ENCODE measurements around the gene LARP4B. TPM values are rescaled to one million over a fixed set of nuclear protein-coding genes. Genes with fewer than 3 reads are reported as not detected.
"Not testable (repeated sequence)": the region's sequence is repeated elsewhere in the genome, so short reads cannot be mapped to it uniquely, and the experiment has no call there.

The LARP4B gene
- total RNA-seq, 1 experiment from 2014 or later, result 11.1 TPM

DNA sequence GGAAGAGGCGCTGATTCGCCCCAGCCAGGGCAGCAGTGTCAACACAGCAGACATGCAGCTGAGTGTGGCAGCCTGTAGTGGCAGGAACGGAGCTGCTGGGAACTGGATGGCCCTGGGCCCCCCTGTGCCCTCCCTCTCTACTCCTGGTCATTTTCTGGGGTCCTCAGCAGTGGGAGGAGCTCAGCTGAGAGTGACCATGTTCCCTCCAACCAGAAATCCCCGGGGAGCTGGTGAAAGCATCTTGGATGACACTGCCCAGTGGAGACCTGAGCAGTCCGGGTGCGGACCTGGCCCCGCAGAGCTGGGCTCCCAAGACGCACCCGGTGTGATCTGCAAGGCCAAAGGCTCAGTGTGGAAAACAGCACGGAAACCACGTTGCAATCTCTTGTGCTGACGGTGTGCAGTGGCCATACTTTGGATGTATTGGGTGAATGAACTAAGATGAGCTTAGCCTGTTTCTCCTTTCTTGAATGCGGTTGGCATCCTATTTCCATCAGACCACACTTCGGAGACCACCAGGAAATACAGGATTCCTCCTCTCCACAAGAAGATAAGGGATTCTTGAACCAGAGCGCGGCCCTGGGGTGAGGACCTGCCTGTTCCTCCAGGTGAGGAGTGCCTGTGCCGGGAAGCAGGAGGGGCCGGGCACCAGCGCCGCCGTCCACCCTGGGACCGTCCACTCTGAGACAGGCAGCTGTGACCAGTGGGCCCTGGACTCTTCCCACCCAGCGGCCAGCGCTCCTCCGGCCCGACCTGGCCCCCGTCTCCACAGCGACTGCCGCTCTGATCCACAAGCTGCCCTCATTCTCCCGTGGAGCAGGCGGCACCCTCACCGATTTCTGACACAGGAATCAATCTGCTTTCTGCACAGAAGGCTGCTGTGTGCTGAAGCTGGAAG, 148.5 kb downstream of the LARP4B start:
- no peaks in the 10 kb centered on the region for H3K27me3 ChIP-seq
- no peak for DNase-seq

DNA sequence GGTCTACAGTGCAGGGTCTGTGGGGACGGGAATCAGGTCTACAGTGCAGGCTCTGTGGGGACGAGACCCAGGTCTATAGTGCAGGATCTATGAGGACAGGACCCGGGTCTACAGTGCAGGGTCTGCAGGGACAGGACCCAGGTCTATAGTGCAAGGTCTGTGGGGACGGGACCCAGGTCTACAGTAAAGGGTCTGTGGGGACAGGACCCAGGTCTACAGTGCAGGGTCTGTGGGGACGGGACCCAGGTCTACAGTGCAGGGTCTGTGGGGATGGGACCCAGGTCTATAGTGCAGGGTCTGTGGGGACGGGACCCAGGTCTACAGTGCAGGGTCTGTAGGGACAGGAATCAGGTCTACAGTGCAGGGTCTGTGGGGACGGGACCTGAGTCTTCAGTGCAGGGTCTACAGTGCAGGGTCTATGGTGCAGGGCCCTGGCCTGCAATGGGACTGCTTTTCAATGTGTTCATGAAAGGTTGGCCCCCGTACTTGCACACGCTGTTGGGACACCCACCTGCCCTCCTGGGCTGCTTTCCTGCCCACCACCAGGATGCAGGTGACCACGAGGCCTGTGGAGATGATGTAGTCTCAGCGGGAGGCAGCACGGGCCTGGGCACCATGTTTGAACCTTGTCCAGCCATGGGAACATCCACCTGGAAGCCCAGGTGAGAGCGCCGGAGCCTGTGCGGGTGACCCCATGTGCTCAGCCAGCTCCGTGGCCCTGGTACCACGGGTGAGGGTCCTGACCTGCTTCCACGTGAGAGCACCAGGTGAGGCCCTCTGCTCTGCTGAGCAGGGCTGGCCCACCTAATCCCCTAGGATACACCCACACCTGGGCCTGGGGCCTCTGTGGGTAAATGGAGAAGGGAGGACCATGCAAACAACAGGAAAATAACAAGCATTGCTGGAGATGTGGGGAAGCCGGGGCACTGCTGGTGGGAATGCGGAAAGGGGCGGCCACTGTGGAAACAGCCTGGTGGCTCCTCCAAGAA, 150.7 kb downstream of the LARP4B start:
- Histone ChIP-seq H3K36me3 (no peaks in the 10 kb centered on the region), H3K27me3 (no peaks in the 10 kb centered on the region), H3K9me3 (no peaks in the 10 kb centered on the region), H3K4me3 (no peak overlapping the region)
- no peak for DNase-seq

More for the DNA sequence above, 148.5 kb downstream of the LARP4B start:
- Histone ChIP-seq H3K36me3 (no peaks in the 10 kb centered on the region), H3K4me3 (no peak overlapping the region), H3K9me3 (no peaks in the 10 kb centered on the region)

DNA sequence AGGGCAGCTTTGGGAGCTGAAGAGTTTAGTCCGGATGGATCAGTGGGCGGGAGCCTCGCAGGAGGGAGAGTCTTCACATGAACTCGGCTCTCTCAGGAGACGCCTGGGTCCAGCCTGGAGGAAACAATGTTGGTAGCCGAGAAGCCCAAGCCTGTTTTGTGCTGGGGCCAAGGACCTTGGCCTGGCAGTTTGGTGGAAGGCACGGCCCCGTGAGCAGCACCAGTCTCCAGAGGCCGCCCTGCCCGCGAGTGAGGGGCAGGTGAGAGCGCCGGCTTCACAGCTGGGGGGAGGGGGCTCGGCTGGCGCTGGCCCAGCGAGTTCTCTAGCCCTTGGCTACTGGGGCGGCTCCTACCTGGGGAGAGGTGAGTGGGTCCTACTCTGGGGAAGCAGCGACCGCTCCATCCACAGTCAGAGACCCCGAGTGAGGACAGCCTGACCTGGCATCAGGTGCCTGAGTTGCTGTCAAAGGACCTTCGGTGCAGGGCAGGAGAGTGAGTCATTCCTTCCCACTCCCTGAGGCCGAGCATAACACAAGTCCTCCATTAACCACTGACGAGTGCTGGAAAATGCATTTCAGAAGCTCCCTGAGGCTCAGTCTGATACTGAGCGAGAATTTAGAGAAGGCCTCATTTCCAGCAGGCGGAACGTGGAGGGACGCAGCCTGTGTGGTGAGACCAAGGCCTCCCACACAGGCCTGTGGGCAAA, 152.7 kb downstream of the LARP4B start:
- H3K36me3 ChIP-seq, result no peaks in the 10 kb centered on the region
- H3K4me3 ChIP-seq, result no peak overlapping the region
- H3K27me3 ChIP-seq, result no peaks in the 10 kb centered on the region
- H3K9me3 ChIP-seq, result no peaks in the 10 kb centered on the region
- DNase-seq, result no peak

DNA sequence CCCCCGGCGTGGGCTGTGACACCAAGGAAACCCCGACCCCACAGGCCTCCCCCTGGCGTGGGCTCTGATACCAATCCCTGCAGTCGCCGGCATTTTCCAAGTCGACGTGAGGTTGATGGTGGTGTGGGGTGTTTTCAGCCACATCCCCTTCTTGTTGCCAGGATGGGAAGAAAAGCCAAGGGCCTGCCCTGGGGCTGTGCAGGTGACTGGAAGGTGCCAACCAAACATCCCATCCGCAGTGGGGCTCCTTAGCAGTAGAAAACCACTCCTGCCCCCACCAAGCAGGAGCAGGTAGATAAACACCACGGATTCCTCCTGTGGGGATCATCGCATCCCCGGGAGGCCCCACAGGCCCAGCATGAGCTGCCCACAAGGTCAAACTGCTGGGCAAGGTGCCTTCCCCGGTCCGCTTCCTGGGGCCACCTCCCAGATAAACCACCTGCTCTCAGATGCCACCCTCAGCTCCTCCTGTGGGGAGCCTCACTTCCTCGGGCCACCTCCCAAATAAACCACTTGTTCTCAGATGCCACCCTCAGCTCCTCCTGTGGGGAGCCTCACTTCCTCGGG, 153.5 kb downstream of the LARP4B start:
- no peaks in the 10 kb centered on the region for H3K27me3 ChIP-seq
- no peaks in the 10 kb centered on the region for H3K9me3 ChIP-seq
- no peaks in the 10 kb centered on the region for H3K36me3 ChIP-seq
- H3K4me3 ChIP-seq, result no peak overlapping the region
- DNase-seq, result no peak

DNA sequence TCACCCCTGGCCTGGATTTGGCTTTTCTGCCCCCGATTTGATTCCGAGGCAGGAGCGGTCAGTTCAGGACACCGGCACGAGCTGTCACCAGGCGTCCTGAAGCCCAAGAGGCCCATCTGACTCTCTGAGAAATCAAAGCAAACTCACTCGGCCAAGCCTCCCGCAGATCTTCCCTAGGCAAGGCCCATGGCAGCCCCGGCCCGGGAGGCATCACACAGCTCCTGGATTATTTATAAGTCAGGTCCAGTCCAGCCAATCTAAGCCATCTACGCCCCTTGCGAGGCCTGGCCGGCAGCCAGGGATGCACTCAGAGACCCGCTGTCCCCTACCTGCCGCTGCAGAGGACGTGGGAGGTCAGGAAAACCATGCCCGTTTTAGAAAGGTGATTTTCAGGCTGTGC, 154.7 kb downstream of the LARP4B start:
- H3K36me3 ChIP-seq, result no peaks in the 10 kb centered on the region
- no peak overlapping the region for H3K4me3 ChIP-seq
- no peaks in the 10 kb centered on the region for H3K9me3 ChIP-seq
- DNase-seq, result no peak
- H3K27me3 ChIP-seq, result no peaks in the 10 kb centered on the region

DNA sequence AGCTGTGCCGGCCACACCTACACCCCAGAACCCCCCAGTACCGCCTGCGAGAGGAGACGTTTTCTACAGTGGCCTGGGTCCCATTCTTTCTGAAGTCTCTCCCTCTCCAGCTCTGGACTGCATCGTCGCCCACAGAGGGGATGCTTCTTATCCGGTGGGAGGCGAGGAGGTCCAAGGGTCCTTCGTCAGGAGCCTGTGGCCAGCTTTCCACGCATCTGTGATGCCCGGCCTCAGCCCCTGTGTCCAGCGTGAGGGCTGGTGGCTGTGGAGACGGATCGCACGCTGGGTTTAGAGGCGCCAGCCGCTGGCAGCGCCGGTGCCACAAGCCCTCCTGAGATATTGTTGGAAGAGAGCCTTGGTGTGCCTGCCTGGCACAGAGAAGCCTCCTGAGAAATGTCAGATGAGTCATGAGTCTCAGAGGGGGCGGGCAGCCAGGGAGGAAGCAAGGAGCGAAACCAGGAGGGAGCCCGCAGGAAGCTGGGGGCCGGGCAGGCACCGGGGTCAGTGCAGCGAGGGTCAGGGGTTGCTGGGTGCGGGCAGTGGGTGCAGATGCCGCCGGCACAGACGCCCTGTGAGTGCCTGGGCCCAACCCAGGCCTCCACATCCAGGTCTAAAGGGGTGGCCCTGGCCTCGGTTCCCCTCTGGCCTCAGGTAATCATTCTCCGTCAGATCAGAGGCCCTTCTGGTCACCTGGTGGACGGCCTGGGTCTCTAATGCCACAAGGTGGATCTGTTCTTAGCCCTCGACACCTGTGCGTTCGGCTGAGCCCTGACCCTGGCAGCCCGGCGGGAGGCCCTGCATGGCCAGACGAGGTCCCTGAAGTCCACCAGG, 156.0 kb downstream of the LARP4B start:
- Histone ChIP-seq H3K36me3 (no peaks in the 10 kb centered on the region), H3K4me3 (0 out of 2 replicates have a peak overlapping the region, but pooled peaks have one; percentile 12), H3K27me3 (no peaks in the 10 kb centered on the region), H3K9me3 (no peaks in the 10 kb centered on the region)
- peak; percentile 83 for DNase-seq

DNA sequence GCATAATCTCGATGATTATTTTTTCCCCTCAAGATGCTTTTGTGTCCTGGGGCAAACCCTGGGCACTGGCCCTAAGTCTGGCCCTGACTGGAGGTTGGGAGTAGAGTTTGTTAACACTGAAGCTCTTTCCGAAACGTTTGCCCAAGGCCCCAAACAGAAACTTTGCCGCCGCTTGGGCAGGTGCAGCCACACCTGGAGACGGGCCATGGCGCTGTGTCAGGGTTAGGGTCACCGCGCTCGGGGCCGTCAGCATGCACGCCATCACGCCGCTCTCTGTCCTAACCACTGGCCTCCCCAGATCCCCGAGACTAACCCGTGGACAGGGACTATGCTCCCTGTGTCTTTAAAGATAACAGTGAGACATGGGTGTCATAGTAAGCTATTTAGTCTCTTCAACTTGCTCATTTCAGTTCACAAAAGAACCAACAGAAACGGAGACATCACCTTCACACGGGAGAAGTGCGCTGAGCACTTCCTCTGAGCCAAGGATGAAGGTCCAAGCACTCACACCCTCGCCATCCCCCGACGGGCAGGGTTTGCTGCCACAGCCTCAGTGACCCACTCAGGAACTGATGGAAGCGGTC, 156.8 kb downstream of the LARP4B start:
- no peak for DNase-seq
- no peaks in the 10 kb centered on the region for H3K27me3 ChIP-seq
- no peaks in the 10 kb centered on the region for H3K36me3 ChIP-seq
- no peaks in the 10 kb centered on the region for H3K9me3 ChIP-seq
- H3K4me3 ChIP-seq, result no peak overlapping the region

DNA sequence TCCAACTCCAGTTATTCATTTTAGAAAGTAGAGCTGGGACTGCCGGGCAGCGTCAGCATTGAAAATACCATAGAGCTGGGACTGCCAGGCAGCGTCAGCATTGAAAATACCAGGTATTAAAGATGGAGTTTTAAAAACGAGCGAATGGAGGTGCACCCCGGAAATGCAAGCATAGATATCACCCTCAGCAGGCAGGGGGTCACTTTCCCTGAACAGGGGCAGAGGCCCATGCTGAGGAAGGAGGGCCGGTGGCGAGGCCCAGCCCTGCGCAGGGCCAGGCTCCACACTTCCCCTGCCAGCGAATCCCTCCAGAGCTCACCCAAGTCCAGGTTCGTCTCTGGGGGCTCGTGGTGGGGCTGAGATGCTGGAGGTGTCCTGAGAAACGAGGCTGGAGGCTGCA, 157.3 kb downstream of the LARP4B start:
- no peak overlapping the region for H3K4me3 ChIP-seq
- no peaks in the 10 kb centered on the region for H3K9me3 ChIP-seq
- H3K36me3 ChIP-seq, result no peaks in the 10 kb centered on the region
- H3K27me3 ChIP-seq, result no peaks in the 10 kb centered on the region
- DNase-seq, result no peak

DNA sequence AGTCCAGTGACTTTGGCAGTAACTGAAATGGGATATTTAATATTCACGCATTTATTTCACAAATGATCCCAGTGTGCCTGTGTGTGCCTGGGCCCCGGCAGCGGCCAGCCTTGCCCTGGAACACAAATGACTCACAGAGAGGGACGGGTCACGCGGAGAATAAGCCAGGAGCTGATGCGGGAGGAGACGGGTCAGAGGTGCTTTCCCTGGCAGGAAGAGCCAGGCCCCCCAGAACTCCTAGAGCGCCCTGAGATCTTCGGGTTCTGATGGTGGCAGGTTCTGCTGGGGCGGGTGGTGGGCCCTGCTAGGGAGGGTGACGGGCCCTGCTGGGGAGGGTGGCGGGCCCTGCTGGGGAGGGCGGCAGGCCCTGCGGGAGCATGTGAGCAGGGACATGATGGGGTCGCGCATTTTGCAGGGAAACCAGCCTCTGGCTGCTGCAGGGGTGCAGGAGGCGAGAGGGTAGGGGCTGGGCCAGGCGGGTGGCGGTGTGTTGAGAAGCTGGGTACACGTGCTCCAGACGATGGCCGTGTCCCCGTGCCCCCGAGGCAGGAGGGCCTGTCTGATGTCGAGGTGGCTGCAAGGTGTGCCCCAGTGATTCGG, 157.8 kb downstream of the LARP4B start:
- no peaks in the 10 kb centered on the region for H3K9me3 ChIP-seq
- H3K36me3 ChIP-seq, result no peaks in the 10 kb centered on the region
- DNase-seq, result no peak
- H3K4me3 ChIP-seq, result no peak overlapping the region
- no peaks in the 10 kb centered on the region for H3K27me3 ChIP-seq

DNA sequence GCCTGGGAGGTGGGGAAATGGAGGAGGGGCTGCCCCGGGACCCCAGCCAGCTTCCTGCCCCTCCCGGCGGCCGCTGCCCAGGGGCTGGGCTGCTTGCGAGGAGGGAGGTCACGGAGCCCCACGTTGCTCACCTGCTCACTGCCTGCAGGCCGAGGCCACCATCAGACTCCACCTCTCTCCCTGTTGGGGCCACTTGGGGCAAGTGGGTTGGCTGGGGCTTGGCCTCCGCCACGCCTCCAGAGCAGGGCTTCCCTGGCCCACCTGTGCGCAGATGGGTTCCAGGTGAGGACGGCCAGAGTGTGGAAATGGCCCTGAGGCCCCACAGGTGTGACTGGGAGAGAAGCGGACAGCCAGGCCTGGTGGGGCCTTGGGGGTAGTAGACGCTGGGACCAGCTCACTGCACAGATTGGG, 159.3 kb downstream of the LARP4B start:
- H3K9me3 ChIP-seq, result peaks cover 9% of the 10 kb centered on the region; the same call in 1 of the 2 replicates
- no peaks in the 10 kb centered on the region for H3K27me3 ChIP-seq
- H3K36me3 ChIP-seq, result no peaks in the 10 kb centered on the region
- no peak overlapping the region for H3K4me3 ChIP-seq
- no peak for DNase-seq

DNA sequence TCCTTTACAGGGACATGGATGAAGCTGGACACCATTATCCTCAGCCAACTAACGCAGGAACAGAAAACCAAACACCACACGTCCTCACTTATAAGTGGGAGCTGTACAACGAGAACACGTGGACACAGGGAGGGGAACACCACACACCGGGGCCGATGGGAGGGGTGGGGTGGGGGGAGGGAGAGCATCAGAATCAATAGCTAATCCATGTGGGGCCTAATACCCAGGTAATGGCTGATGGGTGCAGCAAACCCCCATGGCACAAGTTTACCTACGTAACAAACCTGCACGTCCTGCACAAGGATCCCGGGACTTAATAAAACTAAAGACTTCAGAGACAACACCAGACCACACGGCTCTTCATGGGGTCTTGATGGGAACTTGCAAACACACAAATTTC, 159.9 kb downstream of the LARP4B start:
- Histone ChIP-seq H3K9me3 (peaks cover 9% of the 10 kb centered on the region; the same call in 1 of the 2 replicates), H3K27me3 (no peaks in the 10 kb centered on the region), H3K36me3 (no peaks in the 10 kb centered on the region), H3K4me3 (no peak overlapping the region)
- DNase-seq, result no peak

DNA sequence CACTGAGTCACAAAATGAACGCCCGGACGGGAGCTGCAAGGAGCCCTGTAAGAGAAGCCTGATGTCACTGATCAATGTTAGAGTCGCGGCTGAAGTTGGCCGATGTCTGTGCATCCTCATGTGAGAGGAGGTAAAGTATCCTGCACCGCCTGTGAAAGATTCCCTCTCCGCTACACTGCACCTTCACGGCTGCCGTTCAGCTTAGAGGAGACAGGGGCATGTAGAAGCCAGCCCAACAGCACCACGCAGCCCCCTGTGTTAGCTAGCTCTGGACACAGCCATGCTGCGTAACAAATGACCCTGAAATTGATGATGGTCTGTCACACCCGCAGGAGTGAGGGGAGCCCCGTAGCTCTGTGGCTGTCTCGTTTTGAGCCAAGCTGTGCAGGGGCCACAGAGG, 160.5 kb downstream of the LARP4B start:
- no peak for DNase-seq
- peaks cover 9% of the 10 kb centered on the region; the same call in 1 of the 2 replicates for H3K9me3 ChIP-seq

DNA sequence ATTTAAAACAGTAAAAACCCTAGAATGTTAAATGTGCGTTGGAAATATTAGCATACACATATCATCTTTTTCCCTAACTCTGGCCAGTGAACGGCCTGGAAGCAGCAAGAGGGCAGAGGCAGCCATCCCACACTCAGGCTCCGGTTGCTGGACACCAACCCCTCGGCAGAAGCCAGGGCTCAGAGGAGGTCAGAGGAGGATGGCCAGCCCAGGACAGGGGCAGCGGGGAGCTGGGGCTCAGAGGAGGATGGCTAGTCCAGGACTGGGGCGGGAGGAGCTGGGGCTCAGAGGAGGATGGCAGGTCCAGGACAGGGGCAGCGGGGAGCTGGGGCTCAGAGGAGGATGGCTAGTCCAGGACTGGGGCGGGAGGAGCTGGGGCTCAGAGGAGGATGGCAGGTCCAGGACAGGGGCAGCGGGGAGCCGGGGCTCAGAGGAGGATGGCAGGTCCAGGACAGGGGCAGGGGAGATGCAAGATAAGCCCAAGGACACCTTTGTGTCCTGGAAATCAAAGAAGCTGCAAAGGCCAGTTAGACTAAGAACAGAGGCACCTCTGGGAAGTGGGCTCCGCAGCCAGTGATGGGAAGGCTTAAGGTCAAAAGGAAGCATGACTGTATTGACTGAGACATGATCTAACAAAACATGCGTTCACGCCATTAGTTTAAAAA, 161.3 kb downstream of the LARP4B start:
- not testable (repeated sequence) for H3K4me3 ChIP-seq, H3K27me3 ChIP-seq, DNase-seq, H3K36me3 ChIP-seq
- H3K9me3 ChIP-seq, result peaks cover 11% of the 10 kb centered on the region; the same call in 1 of the 2 replicates

More for the DNA sequence above, 160.5 kb downstream of the LARP4B start:
- Histone ChIP-seq H3K4me3 (no peak overlapping the region), H3K27me3 (no peaks in the 10 kb centered on the region), H3K36me3 (no peaks in the 10 kb centered on the region)

DNA sequence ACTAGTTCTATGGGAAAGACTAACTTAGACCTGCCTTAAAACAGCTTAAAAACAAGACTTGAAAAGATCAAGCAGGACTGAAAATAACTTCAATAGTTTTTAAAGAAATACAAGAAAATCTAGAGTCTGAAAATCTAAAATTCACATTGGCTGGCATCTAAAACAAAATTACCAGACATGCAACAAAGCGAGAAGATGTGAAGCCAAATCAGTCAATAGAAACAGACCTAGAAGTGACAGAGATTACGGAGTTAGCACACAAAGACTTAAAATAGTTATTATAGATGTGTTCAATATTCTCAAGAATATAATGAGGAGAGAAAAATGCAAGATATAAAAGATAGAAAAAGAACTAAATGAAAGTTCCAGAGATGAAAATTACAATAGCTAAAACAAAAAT, 163.7 kb downstream of the LARP4B start:
- no peaks in the 10 kb centered on the region for H3K36me3 ChIP-seq
- H3K4me3 ChIP-seq, result no peak overlapping the region
- H3K9me3 ChIP-seq, result peaks cover 11% of the 10 kb centered on the region
- no peak for DNase-seq
- H3K27me3 ChIP-seq, result 0 out of 2 replicates have a peak, but pooled peaks cover 4% of the 10 kb centered on the region

All from MG63 (cell line).